Activated CD8-positive, alpha-beta memory T cell treated with anti-CD3 and anti-CD28 coated beads, Interleukin-2, amount 50 U/mL, for 1 hour (primary cell): ENCODE results near the gene PHF21B.

ENCODE experiments used
- DNase-seq: peaks from one replicate; pipeline ENCODE4 v3.0.0-alpha.2; 2020; ENCODE audit errors: extremely low read depth

Gene PHF21B

DNA sequence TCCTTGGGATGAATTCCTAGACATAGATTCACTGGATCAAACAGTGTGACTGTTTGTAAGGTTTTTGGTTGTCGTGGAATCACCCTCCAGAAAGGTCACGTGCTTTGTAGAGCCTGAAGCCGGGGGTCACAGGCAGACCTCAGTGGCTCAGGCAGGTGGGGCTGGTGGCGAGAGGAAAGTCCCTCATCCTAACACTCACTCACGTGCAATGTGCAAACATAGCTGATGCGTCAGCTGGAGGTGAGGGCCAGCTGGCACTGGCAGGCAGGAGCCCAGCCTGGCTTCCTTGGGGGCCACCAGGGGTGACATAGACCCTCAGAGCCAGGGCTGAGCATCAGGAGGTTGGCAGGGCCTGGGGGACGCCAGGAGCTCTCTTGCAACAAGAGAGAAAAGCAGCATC is 167.4 kb downstream of the PHF21B start:
- DNase-seq = no peak

DNA sequence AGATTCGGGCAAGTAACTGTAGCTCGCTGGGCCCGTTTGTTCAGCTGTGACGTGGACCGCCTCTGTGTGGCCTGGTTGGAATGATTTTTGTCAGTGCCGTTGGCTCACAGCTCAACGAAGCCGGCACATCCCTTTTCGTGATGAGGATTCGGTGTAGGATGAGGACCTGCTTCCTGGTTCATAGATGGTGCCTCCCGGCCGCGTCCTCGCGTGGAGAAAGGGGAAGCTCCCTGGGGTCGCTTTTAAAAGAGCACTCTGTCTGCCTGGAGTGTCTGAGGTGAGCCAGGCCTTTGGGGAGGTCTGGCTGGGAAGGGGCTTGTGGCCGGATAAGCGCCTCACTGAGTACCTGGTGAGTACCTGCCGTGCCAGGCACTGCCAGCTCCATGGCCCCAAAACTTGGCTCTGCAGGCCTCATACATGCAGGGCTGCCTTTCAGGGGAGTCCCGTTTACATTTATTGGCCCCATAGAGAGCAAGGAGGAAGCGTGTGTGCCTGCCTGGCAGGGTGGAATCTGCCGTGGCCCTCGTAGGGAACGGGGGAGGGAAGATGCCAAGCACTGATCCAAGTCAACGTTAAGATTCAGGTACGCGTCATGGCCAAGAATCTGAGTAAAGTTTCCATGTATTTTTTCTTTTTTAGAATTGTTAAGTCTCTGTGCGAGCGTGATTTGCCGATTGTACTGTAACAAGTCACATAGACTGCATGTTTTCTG is 169.0 kb downstream of the PHF21B start:
- no peak for DNase-seq

DNA sequence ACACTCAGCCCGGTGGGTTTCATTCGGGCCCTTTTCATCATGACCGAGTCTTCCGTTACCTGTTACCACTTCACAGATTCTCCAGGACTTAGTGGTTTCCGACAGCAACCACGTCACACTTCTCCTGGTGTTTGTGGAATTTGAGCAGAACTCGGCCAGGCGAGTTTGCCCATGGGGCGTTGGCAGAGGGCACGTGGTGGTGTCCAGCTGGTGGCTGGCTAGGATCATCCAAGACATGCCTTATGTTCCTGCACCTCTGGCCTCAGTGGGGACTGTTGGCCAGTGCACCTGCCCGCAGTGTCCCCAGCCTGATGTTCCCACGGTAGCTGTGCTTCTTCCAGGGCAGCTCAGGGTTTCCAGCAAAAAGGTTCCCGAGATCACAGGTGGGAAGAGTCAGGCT is 170.1 kb downstream of the PHF21B start:
- DNase-seq = no peak

DNA sequence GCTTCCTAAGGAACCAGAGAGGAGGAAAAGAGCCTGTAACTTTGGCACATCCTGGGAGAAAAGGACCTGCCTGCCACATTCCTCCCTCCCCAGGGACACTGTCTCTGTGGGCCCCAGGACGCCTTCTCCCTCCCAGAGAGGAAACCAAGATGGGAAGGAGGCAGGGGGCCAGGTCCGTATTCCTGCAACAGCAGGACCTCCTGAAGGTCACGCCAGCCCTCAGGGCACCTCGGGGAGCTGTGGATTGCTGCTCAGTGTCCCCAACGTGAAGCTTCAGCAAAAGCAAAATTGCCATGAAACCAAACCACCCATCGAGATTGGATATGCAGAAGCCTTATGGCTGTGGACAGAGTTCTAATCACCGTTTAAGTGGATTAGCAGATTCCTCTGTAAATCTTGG is 170.7 kb downstream of the PHF21B start:
- DNase-seq = no peak

DNA sequence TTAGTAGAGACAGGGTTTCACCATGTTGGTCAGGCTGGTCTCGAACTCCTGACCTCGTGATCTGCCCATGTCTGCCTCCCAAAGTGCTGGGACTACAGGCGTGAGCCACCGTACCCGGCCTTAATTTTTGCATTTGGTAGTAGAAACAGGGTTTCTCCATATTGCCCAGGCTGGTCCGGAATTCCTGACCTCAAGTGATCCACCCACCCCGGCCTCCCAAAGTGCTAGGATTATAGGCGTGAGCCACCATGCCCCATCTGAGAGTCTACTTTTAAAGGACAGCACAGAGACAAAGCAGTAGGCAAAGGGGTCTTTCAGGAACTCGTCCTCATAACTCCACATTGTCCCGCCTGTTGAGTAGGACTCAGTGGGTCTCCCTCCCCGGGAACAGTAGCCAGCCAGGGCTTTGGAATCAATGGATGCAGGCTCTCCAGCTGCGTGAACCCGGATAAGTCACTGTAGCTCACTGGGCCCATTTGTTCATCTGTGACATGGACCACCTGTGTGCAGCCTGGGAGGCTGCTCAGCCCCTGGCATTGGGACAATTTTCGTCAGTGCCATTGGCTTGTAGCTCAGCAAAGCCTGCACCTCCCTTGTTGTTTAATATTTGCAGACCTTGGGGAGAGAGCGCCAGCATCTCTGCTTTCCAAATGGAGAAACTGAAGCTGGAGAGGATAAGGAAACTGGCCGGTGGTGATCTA is 171.3 kb downstream of the PHF21B start:
- no peak for DNase-seq

DNA sequence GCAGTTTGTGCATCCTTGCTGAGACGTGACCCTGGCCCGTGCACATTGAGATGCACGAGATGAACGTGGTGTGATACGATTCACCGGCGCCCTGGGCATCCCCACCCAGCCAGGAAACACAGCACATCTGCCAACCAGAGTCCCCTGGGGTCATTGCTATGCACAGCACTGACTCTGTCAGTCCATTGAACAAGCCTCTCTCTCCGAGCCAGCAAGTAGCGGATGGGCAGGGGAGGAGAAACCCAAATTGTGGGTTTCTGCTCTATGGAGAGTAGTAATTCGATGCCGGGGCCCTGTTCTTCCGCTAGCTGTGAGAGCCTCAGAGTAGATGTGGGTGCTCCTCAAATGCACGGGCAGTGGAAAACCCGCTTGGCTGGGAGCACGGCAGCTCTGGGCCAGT is 172.3 kb downstream of the PHF21B start:
- DNase-seq = no peak

DNA sequence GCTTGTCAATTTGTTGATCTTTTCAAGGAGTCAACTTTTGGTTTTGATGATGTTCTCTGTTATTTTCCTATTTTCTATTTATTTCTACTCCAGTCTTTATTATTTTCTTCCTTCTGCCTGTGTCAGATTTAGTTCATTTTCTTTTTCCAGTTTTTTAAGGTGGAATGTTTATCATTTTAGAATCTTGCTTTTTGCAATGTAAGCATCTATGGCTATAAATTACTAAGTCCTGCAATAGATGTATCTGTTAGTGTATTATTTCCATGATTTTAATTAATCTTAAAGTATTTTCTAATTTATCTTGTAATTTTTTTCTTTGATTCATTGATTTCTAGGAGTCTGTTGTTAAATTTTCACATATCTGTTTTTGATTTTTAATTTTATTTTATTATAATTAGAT is 175.7 kb downstream of the PHF21B start:
- no peak for DNase-seq

DNA sequence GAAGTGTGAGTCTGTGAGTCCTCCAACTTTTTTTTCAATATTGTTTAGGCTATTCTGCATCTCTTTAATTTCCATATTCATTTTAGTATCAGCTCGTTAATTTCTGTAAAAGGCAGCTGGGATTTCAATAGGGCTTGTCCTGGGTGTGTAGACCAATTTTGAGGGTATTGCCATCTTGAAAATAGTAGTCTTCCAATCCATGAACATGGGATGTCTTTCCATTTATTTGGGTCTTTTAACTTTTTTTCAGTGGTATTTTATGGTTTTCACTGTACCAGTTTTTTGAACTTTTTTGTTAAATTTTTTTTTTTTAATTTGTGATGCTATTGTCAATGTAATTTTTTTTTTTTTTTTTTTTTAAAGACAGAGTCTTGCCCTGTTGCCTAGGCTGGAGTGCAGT is 177.9 kb downstream of the PHF21B start:
- no peak for DNase-seq
